ENCODE measurements around the gene SUMO3.
A peak's percentile ranks its signal among the peaks of the same experiment; 100 is the strongest.
"Not testable (repeated sequence)": the region's sequence is repeated elsewhere in the genome, so short reads cannot be mapped to it uniquely, and the experiment has no call there.

Gene SUMO3

DNA sequence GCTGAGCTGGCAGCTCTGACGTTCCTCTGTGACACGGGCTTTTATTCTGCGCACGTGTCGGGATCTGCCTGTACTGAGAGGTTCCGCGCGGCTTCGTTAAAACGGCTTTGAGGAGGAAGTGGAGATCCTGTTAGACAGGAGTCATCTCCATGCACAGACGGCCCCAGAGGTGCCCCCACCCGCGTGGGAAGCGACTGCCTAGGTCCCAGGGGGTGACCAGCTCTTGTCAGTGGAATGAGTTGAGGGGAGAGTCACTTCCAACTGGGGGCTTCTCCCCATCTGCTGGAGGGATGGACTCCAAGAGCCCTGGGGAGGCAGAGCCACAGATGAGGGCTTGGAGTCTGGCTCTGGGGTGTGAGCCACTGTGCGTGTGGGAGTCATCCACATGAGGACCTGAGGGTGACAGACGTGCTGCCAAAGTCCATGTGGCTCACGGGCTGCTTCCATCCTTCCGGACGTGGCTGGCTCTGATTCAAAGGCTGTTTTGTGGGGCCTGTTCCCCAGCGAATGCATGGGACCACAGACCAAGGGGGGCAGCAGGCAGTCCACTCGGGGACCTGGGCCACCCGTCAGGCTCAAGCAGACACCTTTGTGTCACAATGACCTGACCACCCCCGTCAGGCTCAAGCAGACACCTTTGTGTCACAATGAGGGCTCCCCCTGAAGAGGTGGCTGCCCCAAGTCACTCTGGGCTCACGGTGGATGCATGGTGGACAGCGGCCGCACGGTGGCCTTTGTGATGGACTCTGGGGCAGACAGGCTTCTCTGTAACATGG, 28.8 kb upstream of the SUMO3 start:
- peak; percentile 50 to 69 for DNase-seq

GRCh38 chr21:44846224-44846484, 28.3 kb upstream of the SUMO3 start:
- no peak for DNase-seq

DNA sequence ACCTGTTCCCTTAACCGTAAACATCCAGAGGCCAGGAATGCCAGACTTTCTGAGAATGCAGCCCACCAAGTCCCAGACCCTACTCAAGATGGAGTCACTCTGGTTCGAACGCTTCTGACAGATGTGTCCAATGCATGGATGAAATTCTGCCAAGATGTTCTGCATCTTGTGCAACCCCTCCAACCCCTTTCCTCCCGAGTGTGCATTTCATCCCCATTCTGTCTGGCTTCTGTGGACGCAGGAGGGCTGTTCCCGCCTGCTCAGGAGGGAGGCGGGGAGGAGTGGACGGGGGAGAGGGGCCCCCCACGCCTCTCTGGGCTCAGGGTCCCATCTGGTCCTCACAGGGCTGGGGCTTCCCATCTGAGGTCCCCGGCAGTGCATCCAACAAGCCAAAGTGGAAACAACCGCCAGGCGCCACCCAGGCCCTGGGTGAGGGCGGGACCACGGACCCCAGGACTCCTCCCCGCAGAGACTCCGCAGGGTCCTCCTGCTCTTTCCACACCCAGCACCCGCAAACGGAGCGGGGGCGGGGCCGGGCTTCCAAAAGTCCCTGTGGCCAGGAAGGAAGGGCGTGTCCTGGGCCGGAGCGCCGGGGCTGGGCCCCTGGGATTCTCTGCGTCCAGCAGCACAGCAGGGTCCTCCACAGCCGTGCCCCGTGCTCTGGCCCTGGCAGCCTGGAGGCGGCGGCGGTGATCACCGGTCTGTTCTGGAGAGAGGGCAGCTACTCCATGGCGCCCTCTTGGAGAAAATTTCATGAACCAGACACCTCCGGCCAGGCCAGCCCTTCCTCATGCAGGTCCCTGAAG, 27.8 kb upstream of the SUMO3 start:
- peak; percentile 37 to 49 for DNase-seq

GRCh38 chr21:44844256-44844655, 26.4 kb upstream of the SUMO3 start:
- no peak for DNase-seq

GRCh38 chr21:44842721-44843445, 25.0 kb upstream of the SUMO3 start:
- no peak for DNase-seq

- no peak for DNase-seq
Observed at GRCh38 chr21:44842087-44842486, 24.2 kb upstream of the SUMO3 start.

DNA sequence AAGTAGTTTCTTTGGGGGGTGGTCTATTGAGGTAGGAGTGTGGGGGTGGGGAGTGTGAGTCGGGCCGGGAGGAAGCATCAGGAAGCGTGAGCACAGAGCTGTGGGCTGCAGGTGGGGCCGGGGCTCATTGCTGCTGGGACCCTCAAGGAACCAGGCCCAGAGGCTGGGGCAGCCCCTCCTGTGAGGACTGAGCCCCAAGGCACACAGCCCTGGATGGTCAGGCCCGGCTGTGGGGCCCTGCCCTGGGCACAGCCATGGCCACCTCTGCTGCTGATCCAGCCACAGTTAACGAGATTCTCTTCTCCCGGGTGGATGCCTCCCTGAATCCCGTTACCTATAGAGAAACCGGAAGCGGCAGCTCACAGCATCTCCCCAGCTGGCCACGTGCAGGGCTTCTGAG, 22.9 kb upstream of the SUMO3 start:
- DNase-seq: no peak

- no peak for DNase-seq
Observed at GRCh38 chr21:44838951-44839350, 21.1 kb upstream of the SUMO3 start.

DNA sequence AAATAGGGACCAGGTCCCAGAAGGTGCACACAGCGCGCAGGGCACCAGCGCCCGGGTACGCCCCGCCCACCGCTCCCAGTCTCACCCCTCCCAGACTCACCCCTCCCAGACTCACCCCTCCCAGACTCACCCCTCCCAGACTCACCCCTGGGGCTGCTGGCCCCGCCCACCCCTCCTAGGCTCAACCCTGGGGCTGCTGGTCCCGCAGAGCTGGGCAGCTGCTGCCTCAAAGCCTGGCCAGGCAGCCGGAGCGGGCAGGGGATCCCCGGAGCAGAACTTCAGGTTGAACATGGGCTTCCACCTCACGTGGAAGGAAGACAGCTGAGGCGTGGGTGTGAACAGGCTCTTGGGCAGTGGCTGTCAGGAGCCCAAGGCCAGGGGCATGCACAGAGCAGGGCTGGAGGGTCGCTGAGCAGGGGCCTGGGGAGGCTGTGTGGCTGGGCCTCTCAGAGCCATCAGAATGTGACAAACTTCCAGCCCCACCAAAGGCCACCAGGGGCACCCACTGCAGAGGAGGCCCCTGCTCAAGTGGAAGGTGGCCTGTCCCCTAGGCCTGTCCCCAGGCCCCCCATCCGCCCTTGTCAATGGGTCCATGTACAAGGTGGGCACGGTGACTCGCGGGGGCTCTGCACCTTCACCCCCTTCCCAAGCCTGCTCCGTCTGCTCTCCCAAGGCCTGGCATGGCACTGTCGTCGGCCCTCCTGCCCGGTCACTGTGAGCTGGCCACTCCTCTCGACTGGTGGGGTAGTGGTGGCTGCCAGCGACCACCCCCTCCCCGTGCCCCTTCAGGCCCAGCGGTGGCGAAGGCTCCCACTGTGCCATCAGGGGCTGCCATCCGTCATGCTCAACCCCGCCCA, 20.4 kb upstream of the SUMO3 start:
- DNase-seq: no peak

- DNase-seq: no peak
Observed at GRCh38 chr21:44837537-44837936, 19.7 kb upstream of the SUMO3 start.

DNA sequence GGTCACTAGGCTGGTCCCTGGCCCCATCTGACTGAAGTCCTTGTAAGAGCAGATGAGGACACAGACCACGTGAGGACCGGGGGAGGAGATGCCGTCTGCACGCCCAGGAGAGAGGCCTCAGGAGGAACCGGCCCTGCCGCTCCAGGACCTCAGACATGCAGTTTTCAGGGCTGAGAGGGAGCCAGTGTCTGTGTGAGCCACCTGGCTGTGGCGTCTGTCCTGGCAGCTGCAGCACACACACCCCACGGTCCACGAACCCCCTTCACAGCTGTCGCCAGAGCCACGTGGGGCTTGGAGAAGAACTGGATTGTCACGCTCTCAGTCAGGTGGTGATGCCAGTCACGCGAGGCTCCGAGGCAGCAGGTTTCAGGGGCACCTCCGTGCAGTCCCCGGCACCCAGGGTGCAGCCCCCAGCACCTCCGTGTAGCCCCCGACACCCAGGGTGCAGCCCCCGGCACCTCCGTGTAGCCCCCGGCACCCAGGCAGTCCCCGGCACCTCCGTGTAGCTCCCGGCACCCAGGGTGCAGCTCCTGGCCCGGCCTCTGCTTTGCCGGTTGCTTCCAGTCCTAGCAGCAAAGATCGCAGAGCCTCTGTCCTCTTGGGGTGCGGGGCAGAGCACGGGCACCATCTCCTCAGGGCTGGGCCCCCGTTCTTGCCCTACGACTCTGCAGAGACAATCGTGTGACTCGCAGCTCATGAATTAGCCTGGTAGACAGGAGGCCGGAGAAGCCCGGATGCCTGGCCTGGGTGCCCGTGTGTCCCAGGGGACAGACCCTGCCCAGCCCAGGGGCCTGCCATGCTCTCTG, 19.0 kb upstream of the SUMO3 start:
- no peak for DNase-seq

- DNase-seq: no peak
Observed at GRCh38 chr21:44836349-44836665, 18.4 kb upstream of the SUMO3 start.

DNA sequence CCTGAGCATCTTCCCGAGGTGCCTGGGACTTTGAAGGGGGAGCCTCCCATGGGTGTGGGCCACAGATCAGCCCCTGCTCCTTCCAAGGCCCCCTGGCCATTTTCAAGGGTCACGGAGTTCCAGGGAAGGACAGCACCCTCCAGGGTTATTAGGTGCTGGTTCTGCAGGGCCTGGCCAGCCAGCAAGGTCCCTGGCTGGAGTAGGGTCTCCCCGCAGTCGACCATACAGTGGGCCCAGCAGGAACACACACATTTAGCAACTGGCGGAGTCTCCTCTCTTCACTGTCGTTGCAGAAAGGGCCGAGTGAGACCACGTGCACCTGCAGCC, 17.7 kb upstream of the SUMO3 start:
- DNase-seq: no peak

GRCh38 chr21:44834951-44835646, 17.2 kb upstream of the SUMO3 start:
- DNase-seq: no peak

DNA sequence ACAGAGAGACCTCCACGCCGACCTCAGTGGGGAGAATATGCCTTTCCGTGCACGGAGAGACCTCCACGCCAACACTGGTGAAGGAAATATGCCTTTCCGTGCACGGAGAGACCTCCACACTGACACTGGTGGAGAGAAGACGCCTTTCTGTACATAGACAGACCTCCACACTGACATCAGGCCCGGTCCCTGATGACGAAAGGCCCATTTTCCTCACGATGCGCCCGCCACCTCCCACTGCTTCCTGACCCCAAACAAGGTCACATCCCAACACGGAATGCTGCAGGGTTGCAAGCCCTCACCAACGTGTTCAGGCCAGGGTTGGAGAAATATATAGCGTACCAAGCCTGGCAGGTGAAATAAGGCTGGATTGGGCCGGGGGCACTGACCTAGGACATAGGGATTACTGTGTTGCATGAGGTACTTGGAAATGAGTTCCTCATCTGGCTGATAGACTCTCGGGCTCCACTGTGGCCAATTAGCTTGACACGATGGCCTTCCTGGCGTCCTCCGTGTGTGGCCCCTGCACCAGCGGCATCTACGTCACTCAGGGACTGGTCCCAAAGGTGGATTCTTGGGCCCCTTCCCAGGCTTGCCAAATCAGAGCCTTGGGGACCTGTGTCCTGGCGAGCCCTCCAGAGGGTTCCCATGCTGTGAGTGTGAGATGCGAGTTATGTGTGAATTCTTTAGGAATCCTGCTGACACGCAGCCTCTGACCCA, 16.5 kb upstream of the SUMO3 start:
- DNase-seq: no peak

DNA sequence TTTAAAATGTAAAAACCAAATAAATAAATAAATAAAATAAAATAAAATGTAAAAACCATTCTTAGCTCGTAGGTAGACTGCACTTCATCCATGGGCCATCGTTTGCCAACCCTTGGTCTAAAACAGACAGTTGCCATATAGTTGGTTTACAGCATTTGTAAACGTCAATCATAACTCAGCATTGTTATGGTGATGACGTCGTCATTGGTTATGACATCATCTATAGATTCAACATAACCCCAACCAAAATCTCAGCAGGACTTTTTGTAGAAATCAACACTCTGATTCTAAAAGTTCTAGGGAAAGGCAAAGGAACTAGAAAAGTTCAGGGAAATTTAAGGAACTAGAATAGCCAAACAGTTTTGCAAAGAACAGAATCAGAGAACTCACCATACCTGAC, 15.8 kb upstream of the SUMO3 start:
- DNase-seq: no peak

DNA sequence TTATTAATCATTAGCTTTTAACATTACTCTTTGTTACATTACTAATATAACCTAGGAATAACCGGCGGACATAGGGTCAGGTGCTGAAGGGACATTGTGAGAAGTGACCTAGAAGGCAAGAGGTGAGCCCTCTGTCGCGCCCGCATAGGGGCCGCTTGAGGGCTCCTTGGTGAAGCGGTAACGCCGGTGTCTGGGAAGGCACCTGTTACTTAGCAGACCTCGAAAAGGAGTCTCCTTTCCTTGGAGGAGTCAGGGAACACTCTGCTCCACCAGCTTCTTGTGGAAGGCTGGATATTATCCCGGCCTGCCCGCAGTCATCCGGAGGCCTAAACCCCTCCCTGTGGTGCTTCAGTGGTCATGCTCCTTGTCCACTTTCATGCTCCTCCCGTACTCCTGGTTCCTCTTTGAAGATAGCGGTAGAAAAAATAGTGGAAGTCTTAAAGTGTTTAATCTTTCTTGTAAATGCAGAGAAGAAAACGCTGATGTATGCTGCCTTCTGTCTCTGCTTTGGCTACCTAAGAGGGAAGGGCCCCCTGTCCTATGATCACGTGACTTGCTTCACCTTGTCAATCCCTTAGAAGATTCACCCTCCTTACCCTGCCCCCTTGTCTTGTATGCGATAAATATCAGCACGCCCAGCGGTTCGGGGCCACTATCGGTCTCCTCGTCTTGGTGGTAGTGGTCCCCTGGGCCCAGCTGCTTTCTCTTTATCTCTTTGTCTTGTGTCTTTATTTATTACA, 14.8 kb upstream of the SUMO3 start:
- not testable (repeated sequence) for DNase-seq

GRCh38 chr21:44831227-44831860, 13.5 kb upstream of the SUMO3 start:
- DNase-seq: peak in 1 of 2 donors; percentile 12

DNA sequence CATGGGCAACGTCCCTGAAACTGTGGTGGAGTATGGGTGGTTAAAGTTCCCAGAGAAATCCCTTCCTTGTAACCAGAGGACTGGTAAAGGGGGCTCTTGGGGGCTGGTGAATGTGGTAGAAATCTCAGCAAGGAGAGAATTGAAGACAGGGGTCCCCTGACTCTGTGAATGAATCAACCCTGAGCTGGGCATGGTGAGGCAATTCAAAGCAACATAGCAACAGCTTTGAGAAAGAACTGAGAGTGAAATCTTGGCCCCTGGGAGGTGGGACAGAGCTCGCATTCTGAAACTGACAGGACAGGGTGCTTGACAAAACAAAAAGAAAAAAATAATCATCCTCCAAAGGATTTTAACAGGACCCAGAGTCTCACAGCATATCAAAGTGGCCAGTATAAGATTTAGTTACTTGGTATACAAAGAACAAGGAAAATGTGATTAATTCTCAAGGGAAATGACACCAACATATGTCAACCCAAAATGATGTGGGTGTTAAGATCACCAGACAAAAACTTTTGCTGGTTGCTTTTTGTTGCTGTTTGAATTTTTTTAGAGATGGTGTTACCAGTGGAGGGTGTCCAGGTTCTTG, 11.7 kb upstream of the SUMO3 start:
- no peak for DNase-seq
